Stimulated activated CD4-positive, alpha-beta T cell treated with anti-CD3 and anti-CD28 coated beads, Interleukin-4, amount 100 ng/mL, for 24 hours (primary cell): Measurements from ENCODE around the gene EFCAB13.
A peak's percentile ranks its signal among the peaks of the same experiment; 100 is the strongest.

Experiments used
- DNase-seq: peaks from one replicate; pipeline ENCODE4 v3.0.0-alpha.2; 2020

EFCAB13 gene

DNA sequence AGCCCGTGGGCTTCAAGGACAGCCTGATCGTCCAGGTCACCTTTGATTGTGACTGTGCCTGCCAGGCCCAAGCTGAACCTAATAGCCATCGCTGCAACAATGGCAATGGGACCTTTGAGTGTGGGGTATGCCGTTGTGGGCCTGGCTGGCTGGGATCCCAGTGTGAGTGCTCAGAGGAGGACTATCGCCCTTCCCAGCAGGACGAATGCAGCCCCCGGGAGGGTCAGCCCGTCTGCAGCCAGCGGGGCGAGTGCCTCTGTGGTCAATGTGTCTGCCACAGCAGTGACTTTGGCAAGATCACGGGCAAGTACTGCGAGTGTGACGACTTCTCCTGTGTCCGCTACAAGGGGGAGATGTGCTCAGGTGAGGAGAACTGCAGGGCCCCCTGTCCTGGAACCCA, 31.5 kb upstream of the EFCAB13 start:
- no peak for DNase-seq

DNA sequence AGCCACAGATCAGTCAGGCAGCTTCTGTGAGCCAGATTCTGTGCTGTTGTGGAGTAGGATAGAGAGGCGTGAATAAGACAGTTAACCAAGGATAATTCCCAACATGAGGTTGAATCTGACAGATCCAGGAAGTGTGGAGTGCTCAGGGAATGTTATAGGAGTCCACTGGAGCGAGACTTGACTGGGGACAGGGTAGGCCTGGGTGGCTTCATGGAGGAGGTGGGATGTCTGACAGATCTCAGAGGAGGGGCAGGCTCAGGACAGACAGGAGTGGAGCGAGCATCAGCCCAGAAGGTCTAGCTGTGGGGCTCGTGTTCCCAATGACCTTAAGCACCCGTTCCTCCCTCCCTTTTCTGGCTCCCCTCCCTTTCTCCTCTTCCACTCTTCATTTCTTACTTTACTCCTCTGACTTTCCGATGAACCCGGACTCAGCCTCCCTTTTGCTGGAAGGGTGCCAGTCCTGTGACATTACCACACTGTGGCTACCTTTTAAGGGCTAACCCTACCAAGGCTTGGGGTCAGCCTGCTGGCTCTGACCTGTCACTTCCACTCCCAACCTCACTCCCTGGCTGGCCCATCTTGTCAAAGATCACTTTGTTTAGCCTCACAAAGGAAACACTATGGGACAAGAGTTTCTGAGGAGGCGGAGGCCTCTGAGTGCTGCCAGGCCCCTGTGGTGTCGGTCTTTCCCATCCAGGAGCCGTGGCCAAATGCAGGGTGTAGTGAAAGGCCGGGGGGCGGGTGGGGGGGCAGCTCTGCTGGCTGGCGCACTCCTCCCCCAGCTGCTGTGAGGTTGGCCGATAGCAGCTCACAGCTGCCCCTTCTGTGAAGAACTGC, 28.5 kb upstream of the EFCAB13 start:
- DNase-seq = no peak

DNA sequence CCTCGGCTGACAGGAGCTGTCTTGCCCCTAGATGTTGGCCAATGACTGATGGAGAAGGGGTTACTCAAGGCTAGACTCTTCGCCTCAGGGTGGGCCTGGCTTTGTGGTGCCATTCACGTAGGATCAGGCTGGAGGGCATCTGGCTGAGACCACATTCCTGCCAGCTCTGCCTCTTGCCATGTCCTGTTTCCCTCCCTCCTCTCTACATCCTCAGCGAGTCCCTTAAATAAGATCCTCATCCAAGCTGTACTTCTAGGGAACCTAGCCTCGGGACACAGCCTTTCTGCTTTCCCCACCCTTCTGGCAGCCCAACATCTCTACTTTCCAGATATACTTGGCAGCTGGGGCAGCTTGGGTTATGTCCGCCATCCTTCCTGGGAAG, 27.9 kb upstream of the EFCAB13 start:
- no peak for DNase-seq

DNA sequence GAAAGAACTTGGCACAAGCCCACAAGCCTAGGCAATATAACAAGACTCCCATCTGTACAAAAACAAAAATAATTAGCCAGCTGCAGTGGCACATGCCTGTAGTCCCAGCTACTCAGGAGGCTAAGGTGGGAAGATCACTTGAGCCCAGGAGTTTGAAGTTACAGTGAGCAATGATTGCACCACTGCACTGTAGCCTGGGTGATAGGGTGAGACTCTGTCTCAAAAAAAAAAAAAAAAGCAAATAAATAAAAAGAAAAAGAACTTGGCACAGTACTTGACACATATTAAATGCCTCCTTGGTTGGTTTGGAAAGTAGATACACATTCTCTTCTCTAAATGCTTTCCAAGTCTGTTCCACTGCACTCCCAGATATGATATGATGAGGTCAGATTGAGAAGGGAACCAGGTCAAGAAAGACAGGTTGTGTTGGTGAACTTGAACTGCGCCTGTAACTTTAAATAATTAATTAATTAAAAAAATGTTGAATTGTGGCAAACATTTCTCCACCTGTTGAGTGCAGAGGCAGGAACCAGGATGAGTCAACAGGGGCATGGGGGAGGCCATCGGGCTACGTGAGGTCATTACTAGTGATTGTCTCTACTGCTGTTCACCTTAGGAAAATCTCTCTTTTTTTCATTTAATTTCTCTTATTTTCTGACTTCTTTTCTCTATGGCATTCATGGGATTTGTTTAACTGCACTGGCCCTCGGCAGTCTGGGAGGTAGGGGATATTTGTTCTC, 25.9 kb upstream of the EFCAB13 start:
- DNase-seq = no peak

DNA sequence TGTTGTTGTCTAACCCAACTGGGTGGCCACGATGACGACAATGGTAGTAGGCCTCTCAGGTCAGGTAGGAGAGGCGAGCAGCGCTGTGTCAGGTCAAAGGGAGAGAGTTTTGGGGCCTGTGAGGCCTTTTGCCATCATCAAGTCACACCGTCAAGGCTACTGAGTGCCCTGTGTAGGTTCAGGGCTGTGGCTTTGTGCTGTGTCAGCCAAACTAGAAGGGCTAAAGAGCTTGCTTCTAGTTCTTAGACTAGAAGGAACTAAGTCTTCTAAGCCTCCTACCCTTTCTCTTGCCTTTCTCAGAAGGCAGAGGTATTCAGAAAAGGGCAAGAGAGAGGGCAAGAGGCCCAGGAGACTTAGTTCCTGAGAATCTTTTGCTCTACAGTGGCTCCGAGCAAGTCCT, 25.0 kb upstream of the EFCAB13 start:
- DNase-seq = no peak

DNA sequence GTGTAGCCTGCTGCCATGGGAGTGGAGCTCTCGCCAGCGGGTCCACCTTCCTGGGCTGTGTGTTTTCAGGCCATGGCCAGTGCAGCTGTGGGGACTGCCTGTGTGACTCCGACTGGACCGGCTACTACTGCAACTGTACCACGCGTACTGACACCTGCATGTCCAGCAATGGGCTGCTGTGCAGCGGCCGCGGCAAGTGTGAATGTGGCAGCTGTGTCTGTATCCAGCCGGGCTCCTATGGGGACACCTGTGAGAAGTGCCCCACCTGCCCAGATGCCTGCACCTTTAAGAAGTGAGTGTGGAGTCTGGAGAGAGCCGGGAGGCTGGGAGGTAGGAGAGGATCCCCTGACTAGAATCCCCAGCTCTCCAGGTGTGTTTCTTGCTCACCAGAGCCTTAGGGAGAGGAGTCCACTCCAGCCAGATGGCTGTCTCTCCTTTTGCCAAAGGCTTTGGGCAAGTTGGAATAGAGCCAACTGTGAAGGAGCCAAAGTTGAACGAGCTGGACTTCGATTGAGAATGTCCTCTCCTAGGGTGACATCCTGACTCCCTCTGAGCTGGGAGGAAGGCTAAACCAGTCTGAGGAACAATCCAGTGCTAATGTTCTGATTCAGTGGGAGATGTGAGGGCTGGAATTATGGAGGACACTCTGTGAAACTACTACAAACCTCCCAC, 24.4 kb upstream of the EFCAB13 start:
- DNase-seq = no peak

DNA sequence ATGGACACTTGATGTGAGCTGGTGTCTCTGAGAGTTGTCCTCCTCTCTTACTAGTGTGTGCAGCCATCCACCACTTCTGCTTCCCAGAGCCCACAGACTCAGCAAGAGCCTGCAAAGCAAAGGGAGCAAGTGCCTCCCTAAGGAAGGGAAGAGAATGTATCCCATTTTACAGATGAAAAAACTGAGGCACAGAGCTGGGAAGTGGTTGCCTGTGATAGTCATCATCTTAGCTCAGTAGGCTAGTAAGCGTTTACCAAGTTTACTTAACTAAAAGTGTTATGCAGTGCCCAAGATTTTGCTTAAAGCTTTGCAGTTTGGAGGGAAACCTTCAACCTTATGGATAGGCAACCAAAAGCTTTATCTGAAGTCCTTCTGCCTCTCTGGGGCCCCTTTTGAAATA, 23.0 kb upstream of the EFCAB13 start:
- no peak for DNase-seq

DNA sequence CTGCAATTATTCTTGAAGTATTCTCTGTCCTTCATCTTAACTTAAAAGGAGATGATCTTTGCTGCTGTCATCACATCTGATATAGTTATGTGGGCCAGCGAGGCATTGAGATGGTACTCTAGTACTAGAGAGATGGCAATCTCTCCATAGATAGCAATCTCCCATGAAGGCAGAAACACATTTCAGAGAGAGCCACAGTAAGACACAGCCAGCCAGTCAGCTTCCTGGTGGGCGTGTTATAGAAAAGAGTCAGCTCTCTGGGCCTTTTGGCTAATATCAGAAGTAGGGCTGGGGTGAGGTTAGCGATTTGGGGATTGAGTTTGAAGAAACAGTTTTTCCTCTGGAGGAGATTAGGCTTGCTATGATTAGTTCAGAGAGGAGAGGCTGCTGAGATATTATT, 22.6 kb upstream of the EFCAB13 start:
- peak; percentile 9 for DNase-seq

DNA sequence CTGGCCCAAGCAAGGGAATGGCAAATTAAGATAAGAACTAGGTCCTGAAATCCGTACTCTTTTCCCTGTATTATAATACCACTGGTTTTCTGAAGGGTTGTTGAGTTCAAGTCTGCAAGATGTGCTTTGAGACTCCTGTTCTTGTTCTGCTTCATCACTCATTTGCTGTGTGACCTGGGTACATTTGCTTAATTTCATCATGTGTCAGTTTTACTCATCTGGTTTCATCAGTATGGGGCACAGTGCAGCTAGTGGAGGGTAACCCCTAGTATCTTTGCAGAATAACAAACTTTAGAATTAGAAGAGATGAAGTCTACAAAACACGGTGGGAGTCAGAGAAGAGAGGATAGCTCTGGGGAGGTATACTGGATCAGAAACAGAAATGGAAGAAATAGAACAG, 21.9 kb upstream of the EFCAB13 start:
- DNase-seq = no peak

DNA sequence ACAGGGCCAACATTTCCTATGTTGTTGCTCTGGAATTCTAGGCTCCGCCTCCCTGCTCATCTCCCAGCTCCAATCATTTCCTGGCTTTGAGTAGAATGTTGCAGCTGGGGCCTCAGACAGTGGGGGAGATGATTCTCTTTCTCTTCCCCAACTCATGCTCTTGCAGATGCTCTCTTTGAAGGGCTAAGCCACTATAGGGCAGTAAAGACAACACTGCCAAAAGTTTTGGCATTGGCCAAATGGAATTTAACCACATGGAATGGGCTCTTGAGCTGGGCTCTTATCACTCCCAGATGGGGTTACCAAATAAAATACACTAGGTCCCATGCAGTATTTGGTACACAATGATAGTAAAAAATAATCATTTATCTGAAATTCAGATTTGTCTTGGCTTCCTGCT, 19.6 kb upstream of the EFCAB13 start:
- DNase-seq = no peak

DNA sequence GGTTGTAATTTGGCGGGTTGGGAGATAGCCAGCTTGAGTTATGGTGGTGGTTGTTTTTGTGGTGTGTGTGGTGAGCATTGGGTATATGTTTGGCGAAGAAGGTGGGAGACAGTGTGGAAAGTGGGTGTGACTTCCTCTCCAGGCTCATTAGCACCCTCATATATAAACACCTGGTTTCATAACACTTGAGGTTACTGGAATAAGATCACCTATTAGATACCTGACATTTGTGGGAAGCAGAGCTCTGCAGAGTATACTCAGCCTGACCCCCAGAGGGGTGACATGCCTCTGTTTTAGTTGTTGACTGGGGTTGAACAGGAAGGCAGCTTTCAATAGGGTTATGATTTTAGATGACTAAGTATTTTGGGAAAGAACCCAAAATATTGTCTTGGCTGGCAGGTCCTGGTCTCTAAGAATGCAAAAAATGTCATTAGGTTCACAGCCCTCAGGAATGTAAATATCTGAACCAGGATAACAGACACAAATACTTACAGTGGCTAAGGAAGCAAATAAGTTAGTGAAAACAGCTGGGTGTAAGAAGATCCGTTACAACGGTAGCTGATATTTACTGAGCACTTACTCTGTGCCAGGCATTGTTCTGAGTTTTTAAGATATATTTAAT, 18.3 kb upstream of the EFCAB13 start:
- no peak for DNase-seq

DNA sequence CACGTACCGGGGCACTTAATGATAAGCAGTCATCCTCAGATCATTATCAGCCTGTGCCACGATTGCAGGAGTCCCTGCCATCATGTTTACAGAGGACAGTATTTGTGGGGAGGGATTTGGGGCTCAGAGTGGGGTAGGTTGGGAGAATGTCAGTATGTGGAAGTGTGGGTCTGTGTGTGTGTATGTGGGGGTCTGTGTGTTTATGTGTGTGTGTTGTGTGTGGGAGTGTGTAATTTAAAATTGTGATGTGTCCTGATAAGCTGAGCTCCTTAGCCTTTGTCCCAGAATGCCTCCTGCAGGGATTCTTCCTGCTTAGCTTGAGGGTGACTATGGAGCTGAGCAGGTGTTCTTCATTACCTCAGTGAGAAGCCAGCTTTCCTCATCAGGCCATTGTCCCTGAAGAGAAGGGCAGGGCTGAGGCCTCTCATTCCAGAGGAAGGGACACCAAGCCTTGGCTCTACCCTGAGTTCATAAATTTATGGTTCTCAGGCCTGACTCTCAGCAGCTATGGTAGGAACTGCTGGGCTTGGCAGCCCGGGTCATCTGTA, 13.5 kb upstream of the EFCAB13 start:
- DNase-seq = no peak

DNA sequence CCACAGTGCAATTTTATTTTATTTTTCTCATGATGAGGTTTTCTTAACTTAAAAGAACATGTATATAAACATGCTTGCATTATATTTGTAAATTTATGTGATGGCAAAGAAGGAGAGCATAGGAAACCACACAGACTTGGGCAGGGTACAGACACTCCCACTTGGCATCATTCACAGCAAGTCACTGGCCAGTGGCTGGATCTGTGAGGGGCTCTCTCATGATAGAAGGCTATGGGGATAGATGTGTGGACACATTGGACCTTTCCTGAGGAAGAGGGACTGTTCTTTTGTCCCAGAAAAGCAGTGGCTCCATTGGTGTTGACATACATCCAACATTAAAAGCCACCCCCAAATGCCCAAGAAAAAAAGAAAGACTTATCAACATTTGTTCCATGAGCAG, 12.3 kb upstream of the EFCAB13 start:
- DNase-seq = no peak

DNA sequence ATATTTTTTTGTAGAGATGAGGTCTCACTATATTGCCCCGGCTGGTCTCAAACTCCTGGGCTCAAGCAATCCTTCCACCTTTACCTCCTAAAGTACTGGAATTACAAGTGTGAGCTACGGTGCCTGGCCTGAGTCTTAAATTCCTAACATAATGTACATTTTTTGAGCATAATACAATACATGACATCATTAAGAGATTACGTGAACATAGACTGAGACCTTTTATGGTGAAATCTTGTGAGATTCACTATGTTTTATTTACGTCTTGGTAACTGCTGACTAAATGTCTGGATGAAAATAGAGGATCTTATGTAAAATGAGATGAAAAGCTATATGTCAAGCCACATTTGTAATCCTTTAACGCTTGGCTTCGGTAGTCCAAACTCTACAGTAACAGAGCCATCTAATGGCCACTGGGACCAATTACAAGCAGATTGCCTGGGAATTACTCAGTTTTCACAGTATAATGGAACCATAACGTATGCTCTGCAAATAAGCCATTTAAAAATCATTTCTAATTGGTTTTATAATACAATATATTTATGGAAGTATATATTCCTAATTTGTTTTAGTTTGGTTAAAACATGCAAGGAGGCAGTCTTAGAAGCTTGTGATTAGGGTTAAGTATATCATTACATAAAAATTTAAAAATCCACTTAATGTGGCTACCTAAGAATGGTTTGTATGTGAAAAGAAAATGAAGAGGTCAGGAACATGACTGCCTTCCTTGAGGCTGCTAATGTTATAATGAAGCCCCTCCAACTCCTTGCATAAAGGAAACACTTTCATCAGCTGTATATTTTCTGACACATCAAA, 8.1 kb upstream of the EFCAB13 start:
- DNase-seq = peak; percentile 40

DNA sequence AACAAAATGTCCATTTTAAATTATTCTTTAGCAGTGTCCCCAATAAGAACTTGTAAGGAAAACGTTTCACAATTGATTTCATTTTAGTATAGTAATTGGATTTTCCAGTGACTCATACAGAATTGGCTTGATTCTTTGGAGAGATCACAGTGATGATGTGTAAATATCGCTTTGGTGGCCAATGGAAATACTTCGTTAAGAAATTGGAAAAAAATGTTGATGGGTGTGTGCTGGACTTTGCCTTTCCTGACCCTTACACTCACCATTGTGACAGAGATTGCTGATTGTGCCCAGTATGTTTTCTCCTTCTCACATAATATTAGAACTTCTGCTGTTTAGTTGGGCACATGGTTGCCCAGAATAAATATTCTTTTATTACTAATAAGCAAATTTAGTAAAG, 7.4 kb upstream of the EFCAB13 start:
- DNase-seq = no peak

DNA sequence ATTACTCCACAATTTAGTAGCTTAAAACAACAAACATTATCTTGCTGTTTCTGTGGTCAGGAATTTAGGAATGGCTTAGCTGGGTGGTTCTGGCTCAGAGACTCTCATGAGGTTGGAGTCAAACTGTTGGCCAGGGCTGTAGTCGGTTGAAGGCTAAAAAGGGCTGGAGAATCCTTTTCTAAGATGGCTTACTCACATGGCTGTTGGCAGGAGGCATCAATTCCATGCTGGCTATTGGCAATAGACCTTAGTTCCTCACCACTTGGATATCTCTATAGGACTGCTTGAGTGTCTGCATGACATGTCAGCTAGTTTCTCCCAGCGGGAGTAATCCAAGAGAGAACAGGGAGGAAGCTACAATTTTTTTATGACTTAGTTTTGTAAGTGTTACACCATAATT, 6.6 kb upstream of the EFCAB13 start:
- DNase-seq = no peak

DNA sequence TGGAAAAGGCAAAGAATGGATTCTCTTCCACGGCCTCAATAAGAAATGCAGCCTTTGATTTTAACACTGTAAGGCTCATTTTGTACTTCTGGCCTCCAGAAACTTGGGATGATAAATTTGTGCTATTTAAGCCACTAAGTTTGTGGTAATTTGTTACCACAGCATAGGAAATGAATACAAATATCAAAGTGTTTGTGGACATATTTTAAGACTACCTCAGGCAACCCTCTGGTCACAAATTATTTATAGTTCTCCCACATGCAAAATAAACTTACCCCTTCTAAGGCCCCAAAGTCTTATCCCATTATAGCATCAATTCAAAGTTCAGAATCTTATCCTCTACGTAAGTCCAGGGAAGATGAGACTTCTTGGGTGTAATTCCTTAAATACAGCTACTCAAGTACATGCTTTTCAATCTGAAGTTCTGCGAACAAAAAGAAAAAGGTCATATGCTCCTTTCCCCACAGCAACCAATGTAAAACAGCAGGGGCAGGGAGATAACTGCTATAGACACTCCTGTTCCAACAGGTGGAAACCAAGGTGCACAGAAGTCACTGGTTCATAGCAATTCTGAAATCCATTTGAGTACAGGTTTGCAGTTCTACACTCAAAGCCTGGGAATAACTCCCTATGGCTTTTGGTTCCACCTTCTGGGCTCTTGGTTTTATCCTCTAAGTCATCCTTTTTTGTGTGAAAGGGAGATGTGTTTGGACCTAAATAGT, 5.4 kb upstream of the EFCAB13 start:
- DNase-seq = no peak

DNA sequence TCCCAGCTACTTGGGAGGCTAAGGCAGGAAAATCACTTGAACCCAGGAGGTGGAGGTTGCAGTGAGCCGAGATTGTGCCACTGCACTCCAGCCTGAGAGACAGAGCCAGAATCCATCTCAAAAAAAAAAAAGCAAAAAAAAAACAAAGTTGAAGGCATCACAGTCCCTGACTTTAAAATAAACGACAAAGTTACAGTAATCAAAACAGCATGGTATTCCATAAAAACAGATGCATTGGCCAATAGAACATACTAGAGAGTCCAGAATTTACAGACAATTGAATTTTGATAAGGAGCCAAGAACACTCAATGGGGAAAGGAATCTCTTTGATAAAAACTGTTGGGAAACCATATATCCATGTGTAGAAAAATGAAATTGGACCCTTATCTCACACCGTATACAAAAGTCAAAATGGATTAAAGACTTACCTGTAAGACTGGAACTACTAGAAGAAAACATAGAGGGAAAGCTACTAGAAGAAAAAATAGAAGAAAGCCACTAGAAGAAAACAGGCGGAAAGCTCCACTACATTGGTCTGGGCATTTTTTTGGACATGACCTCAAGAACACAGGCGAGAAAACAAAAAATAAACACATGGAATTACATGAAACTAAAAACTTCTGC, 2.8 kb upstream of the EFCAB13 start:
- no peak for DNase-seq

DNA sequence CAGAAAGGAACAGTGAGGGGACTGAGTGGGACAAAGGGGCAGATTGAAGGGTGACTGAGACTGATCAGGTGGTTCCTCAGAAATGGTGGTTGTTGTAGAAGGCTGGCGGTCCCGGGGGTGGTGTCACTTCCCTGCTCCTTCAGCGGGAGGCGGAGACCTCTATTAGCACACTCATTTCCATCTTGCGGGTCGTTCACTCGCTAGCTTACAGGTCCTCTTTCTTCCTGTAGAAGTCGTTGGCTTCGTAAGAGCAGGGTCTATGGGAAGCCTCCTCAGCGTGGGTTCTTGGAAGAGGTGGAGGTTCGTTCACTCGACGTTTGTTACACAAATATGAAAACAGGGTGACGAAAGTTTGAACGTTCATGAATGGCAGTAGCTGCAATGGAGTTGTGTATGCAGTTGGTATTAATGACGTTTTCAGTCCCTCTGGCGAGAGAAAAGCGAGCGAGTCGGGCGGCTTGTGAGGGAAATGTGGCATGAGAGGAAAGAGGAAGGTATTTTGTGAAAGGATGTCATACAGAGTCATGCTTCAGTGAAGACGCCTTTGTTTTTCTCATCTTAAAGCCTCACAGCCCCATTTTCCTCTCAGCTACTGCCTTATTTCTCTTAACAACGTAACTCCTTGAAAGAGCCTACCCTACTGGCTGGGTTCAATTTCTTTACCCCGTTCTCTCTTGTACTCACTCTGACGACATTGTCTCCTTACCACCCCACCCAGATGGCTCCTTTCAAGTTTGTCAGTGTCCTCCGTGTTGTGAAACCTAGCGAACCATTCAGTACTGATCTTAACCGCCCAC, 667 bp downstream of the EFCAB13 start:
- peak; percentile 52 for DNase-seq

DNA sequence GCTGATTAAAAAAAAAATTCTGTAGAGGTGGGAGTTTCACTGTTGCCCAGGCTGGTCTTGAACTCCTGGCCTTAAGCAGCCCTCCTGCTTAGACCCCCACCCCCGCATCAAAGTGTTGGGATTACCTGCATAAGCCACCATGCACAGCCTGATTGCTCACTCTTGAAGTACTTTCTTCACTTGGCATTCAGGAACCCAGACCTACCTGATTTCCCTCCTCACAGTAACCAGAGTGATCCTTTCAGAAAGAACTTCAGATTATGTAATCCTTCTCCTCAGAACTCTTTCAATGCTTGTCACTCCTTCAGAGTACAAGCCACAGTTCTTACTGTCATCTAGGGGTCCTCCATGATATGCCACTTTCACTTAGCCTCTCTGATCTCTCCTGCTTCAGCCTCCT, 1.4 kb downstream of the EFCAB13 start:
- DNase-seq = no peak
